Fibroblast of lung (primary cell): ENCODE data around the gene ZBTB7C. TPM values are rescaled to one million over a fixed set of nuclear protein-coding genes. Genes with fewer than 3 reads are reported as not detected.

Experiments
- DNase-seq, 2 donors: peaks; one replicate each; pipeline versions ENCODE4 v3.0.0 to v3.0.0-alpha.2; 2010; ENCODE audit warnings: low read depth in 2 of 2
- H2AFZ ChIP-seq: 2 replicates; pipeline ENCODE4 v1.5.1; 2012; ENCODE audit warnings: low read length, control low read depth, inconsistent platforms
- H3K27ac ChIP-seq: 2 replicates; pipeline ENCODE4 v1.5.1; 2011; ENCODE audit warnings: low read length, control low read depth; ENCODE audit not compliant: insufficient read depth
- H3K27me3 ChIP-seq: 2 replicates; pipeline ENCODE4 v1.5.1; 2011; ENCODE audit warnings: mild to moderate bottlenecking, low read length; ENCODE audit not compliant: control insufficient read depth, insufficient read depth
- H3K36me3 ChIP-seq: 2 replicates; pipeline ENCODE4 v1.5.1; 2011; ENCODE audit warnings: low read length; ENCODE audit not compliant: control insufficient read depth, insufficient read depth
- H3K4me1 ChIP-seq: 2 replicates; pipeline ENCODE4 v1.5.1; 2011; ENCODE audit warnings: low read length; ENCODE audit not compliant: control insufficient read depth, insufficient read depth; ENCODE audit errors: extremely low read depth
- H3K4me2 ChIP-seq: 2 replicates; pipeline ENCODE4 v1.5.1; 2011; ENCODE audit warnings: low read length, control low read depth; ENCODE audit not compliant: insufficient read depth; ENCODE audit errors: extremely low read depth
- H3K4me3 ChIP-seq, 4 experiments: fragments of 200-600 bp in 1 of 4; sonication (generic) in 1 of 4; replicated peaks in 1 of 4; 2 replicates each; pipeline ENCODE4 v1.5.1; 2011 to 2016; ENCODE audit warnings: low read length in 4 of 4, low read depth in 3 of 4, mild to moderate bottlenecking in 3 of 4, control low read depth in 2 of 4, inconsistent platforms in 1 of 4, mixed read lengths in 1 of 4; ENCODE audit not compliant: insufficient read depth in 1 of 4; ENCODE audit errors: control extremely low read depth in 1 of 4
- H3K79me2 ChIP-seq: 2 replicates; pipeline ENCODE4 v1.5.1; 2012; ENCODE audit warnings: mild to moderate bottlenecking, low read length, inconsistent platforms; ENCODE audit not compliant: control insufficient read depth, insufficient read depth
- H3K9ac ChIP-seq: 2 replicates; pipeline ENCODE4 v1.5.1; 2011; ENCODE audit warnings: mild to moderate bottlenecking, low read length, control low read depth; ENCODE audit not compliant: insufficient read depth
- H3K9me3 ChIP-seq: 2 replicates; pipeline ENCODE4 v1.5.1; 2012; ENCODE audit warnings: low read depth, low read length; ENCODE audit not compliant: control insufficient read depth, insufficient read depth
- H4K20me1 ChIP-seq: 2 replicates; pipeline ENCODE4 v1.5.1; 2011; ENCODE audit warnings: low read length; ENCODE audit not compliant: control insufficient read depth, insufficient read depth; ENCODE audit errors: extremely low read depth
- EZH2 ChIP-seq: IDR thresholded peaks from 2 replicates; pipeline ENCODE4 v1.5.1; 2012; ENCODE audit warnings: low read length, control low read depth, mild to moderate bottlenecking; ENCODE audit errors: missing control alignments
- polyA plus RNA-seq, 2 donors: library from polyadenylated mRNA; depleted of rRNA in 1 of 2; stranded (reverse) in 1 of 2; unstranded in 1 of 2; fragments of >200 nt; gene quantifications; 2 replicates each; pipeline ENCODE4 v1.2.1, GENCODE V29; 2011 to 2012; ENCODE audit warnings: missing spikeins in 1 of 2
- total RNA-seq: library from RNA; depleted of rRNA; stranded (reverse); fragments of >200 nt; gene quantifications from 2 replicates; pipeline ENCODE4 v1.2.1, GENCODE V29; 2014
- TF ChIP-seq, protein P1 (sequence below), 2 donors: IDR thresholded peaks in 1 of 2; conservative IDR thresholded peaks in 1 of 2; 1 replicate in 1 of 2; 2 replicates in 1 of 2; pipeline ENCODE4 v1.5.1; 2011 to 2012; ENCODE audit warnings: low read length in 2 of 2, control low read depth in 1 of 2, inconsistent platforms in 1 of 2, low read depth in 1 of 2, mild to moderate bottlenecking in 1 of 2

ZBTB7C gene
- total and polyA plus RNA-seq, 2 donors (not counting 1 experiment from before 2014, with no cell fraction given): 0.19 to 0.33 TPM

DNA sequence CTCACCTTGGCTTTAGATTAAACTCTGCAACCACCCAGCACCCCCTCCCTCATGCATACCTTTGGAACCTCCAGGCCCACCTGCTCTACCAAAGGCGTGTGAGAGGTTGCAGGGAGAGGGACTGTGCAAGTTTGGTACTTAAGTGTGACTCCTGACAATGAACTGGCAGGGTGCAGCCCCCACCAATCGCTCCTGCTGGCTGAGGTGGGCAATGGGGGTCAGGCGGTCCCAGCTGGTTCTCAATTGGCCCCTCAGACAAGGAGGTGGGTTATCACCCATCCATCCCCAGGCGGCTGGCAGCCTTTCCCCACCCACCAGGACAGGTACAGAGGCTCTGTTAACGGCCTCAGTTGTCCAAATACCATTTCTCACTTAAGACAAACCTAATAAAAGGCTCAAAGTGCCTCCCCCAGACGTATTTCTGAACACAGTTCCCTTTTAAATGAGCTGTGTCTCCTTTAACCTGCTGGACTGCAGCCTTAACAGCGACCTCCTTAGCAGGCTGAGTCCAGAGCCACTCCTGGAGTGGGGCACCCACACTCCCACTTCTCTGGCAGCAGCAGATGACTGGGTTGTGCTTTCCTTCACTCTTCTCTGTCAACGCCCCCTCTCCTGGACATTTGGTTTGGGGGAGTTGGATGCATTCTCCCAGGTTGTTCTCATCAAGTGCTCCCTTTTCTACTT is 309.6 kb downstream of the ZBTB7C start:
- Histone ChIP-seq H3K27me3 (no peaks in the 10 kb centered on the region), H3K27ac (no peak overlapping the region), H3K79me2 (no peaks in the 10 kb centered on the region), H3K4me3 (no peak overlapping the region), H3K36me3 (no peaks in the 10 kb centered on the region), H3K4me1 (no peaks in the 10 kb centered on the region), H2AFZ (no peak overlapping the region), H4K20me1 (no peaks in the 10 kb centered on the region), H3K4me2 (no peak overlapping the region), H3K9ac (no peak overlapping the region), H3K9me3 (no peaks in the 10 kb centered on the region)
- TF ChIP-seq, protein P1, sequence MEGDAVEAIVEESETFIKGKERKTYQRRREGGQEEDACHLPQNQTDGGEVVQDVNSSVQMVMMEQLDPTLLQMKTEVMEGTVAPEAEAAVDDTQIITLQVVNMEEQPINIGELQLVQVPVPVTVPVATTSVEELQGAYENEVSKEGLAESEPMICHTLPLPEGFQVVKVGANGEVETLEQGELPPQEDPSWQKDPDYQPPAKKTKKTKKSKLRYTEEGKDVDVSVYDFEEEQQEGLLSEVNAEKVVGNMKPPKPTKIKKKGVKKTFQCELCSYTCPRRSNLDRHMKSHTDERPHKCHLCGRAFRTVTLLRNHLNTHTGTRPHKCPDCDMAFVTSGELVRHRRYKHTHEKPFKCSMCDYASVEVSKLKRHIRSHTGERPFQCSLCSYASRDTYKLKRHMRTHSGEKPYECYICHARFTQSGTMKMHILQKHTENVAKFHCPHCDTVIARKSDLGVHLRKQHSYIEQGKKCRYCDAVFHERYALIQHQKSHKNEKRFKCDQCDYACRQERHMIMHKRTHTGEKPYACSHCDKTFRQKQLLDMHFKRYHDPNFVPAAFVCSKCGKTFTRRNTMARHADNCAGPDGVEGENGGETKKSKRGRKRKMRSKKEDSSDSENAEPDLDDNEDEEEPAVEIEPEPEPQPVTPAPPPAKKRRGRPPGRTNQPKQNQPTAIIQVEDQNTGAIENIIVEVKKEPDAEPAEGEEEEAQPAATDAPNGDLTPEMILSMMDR (conservative IDR thresholded peaks at IDR 0.05 in 1 of 2, IDR thresholded peaks at IDR 0.05 in 1 of 2; ENCODE audit: low read depth in 1 of 2, low read length in 2 of 2): no peak
- no peak for TF ChIP-seq EZH2
- DNase-seq: no peak

DNA sequence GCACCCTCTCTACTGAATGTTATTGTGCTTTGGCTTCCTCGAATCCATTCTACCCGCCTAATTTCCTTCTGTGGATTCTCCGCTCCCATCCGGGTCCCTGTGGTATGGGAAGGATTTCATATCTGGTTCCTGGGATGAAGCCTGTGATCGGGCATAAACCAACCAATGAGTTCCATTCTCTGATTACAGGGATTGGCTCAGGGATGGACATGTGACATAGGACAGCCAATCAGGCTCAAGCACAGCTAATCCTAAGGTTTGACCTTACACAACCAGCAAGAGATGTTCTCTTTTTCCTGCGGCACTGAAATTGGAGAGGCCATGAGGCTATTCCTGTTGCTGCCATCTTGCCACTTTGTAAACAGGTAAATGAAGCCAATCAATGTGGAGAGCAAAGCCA is 310.6 kb downstream of the ZBTB7C start:
- Histone ChIP-seq H3K9ac (no peak overlapping the region), H3K4me3 (no peak overlapping the region), H3K27ac (no peak overlapping the region), H3K4me1 (no peaks in the 10 kb centered on the region), H2AFZ (no peak overlapping the region), H3K9me3 (no peaks in the 10 kb centered on the region), H3K27me3 (no peaks in the 10 kb centered on the region), H3K4me2 (no peak overlapping the region), H4K20me1 (no peaks in the 10 kb centered on the region), H3K79me2 (no peaks in the 10 kb centered on the region), H3K36me3 (no peaks in the 10 kb centered on the region)
- DNase-seq: no peak
- TF ChIP-seq, protein P1 (conservative IDR thresholded peaks at IDR 0.05 in 1 of 2, IDR thresholded peaks at IDR 0.05 in 1 of 2; ENCODE audit: low read depth in 1 of 2, low read length in 2 of 2): no peak
- no peak for TF ChIP-seq EZH2

DNA sequence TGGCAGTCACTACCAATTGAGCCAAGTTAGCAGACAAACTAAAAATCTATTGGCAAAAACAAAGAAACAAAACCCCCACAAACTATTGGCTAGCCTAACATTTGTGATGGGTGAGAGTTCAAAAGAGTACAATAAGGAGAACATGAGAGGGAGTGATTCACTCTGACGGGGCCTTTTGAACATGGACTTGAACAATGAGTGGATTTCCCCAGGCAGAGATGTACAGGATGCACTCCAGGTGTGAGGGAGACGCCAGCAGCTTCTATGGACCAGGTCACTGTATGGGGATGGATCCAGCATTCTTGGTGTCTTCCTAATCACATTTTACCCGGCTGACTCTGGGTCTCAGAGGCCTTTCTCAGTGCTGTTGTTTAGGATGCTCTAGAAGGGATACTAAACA is 311.2 kb downstream of the ZBTB7C start:
- Histone ChIP-seq H3K9me3 (no peaks in the 10 kb centered on the region), H3K36me3 (no peaks in the 10 kb centered on the region), H3K4me2 (no peak overlapping the region), H3K4me1 (no peaks in the 10 kb centered on the region), H3K27ac (no peak overlapping the region), H3K9ac (no peak overlapping the region), H4K20me1 (no peaks in the 10 kb centered on the region), H3K27me3 (no peaks in the 10 kb centered on the region), H2AFZ (no peak overlapping the region), H3K79me2 (no peaks in the 10 kb centered on the region), H3K4me3 (no peak overlapping the region)
- DNase-seq: no peak
- TF ChIP-seq, protein P1 (conservative IDR thresholded peaks at IDR 0.05 in 1 of 2, IDR thresholded peaks at IDR 0.05 in 1 of 2; ENCODE audit: low read depth in 1 of 2, low read length in 2 of 2): no peak
- TF ChIP-seq EZH2: no peak
